GM12878 (cell line): ENCODE results near the gene SNAPIN. TPM values are rescaled to one million over a fixed set of nuclear protein-coding genes. Genes with fewer than 3 reads are reported as not detected.

Source experiments
- FOXM1 ChIP-seq: IDR thresholded peaks from 2 replicates; pipeline ENCODE4 v1.6.1; 2012; ENCODE audit warnings: low read depth, mild to moderate bottlenecking, inconsistent platforms, low read length, moderate library complexity
- RB1 ChIP-seq: fragments of 450-650 bp; formaldehyde crosslinking; IDR thresholded peaks from 2 replicates; pipeline ENCODE4 v1.6.1; 2017; ENCODE audit warnings: mild to moderate bottlenecking, borderline replicate concordance
- YY1 ChIP-seq: IDR thresholded peaks from 2 replicates; pipeline ENCODE4 v1.6.1; 2011; ENCODE audit warnings: low read depth, mild to moderate bottlenecking, low read length
- polyA plus RNA-seq, 11 experiments: library from polyadenylated mRNA; depleted of rRNA in 4 of 11; unstranded in 6 of 11; stranded (reverse) in 5 of 11; fragments of >200 nt; fragmentation: Nextera tagmentation in 4 of 11; fragmentation: Illumina TruSeq in 1 of 11; extraction: Ambion mirVana in 4 of 11; extraction: Trizol in 1 of 11; gene quantifications; 1 replicate in 1 of 11; 2 replicates in 10 of 11; pipeline versions ENCODE4 v1.2.1 to v1.2.3, GENCODE V29; 2011 to 2016; ENCODE audit warnings: inconsistent platforms in 2 of 11, missing spikeins in 2 of 11, low read depth in 1 of 11
- total RNA-seq, 4 experiments: library from RNA; depleted of rRNA in 3 of 4; stranded (reverse); fragments of >200 nt in 3 of 4; fragmentation: Illumina TruSeq in 1 of 4; extraction: Trizol in 1 of 4; gene quantifications; 2 replicates each; pipeline versions ENCODE4 v1.2.1 to v1.2.3, GENCODE V29; 2013 to 2021
- TF ChIP-seq, protein P1 (sequence below): fragments of 450-650 bp; IDR thresholded peaks from 2 replicates; pipeline ENCODE4 v1.6.1; 2018; ENCODE audit warnings: mild to moderate bottlenecking, low read depth, moderate library complexity; ENCODE audit not compliant: partially characterized antibody
- TF ChIP-seq, protein P2 (sequence below): fragments of 150-350 bp; IDR thresholded peaks from 2 replicates; pipeline ENCODE4 v1.6.1; 2014; ENCODE audit warnings: mild to moderate bottlenecking, low read depth, low read length
- TF ChIP-seq, protein P3 (sequence below): fragments of 450-650 bp; IDR thresholded peaks from 2 replicates; pipeline ENCODE4 v1.6.1; 2017; ENCODE audit warnings: mild to moderate bottlenecking, moderate library complexity
- TF ChIP-seq, protein P4 (sequence below): fragments of 450-650 bp; IDR thresholded peaks from 2 replicates; pipeline ENCODE4 v1.6.1; 2016; ENCODE audit warnings: mild to moderate bottlenecking, moderate library complexity, borderline replicate concordance
- TF ChIP-seq, protein P5 (sequence below): fragments of 450-650 bp; IDR thresholded peaks from 2 replicates; pipeline ENCODE4 v1.6.1; 2017; ENCODE audit warnings: borderline replicate concordance
- TF ChIP-seq, protein P6 (sequence below): IDR thresholded peaks from 2 replicates; pipeline ENCODE4 v1.6.1; 2012; ENCODE audit warnings: low read depth, low read length, improper control_type of control experiment

SNAPIN gene
- total and polyA plus RNA-seq, 10 of the 15 experiments (the other 5 are each of a cell fraction or from before 2014, with no cell fraction given), result 12.4 to 78.1 (median 38.6) TPM

DNA sequence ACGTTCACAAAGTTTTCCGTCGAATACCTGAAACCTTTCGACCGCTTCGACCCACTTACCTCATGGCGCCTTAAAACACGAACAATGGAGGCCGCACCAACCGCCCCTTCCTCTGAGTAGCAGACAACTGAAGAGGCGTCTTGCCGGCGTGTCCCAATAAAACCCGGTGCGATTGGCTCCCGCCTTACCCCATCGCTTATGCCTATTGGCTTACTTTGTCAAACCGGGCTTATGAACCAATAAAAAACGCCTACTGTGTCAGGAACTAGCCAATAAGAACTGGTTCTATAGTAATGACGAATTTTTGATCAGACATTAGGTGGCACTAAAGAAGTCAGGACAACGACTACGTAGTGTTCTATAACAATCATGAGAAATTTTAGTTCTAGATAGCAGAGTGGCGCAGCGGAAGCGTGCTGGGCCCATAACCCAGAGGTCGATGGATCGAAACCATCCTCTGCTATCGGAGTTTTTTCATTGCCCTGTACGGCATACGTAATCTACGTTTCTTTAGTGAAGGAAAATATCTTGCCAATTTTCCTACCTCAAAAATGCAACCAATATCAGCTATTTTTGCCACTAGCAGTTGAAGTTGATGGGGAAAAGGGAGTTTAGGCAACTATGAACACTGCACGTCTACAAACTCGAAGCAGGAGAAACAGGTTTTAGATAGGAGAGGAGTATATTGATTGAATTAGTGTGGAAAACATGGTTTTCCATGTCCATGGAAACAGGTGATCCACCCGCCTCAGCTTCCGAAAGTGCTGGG lies 12.5 kb downstream of the SNAPIN start, which contains the start of gene ILF2 (continued):
- TF ChIP-seq, protein P1, sequence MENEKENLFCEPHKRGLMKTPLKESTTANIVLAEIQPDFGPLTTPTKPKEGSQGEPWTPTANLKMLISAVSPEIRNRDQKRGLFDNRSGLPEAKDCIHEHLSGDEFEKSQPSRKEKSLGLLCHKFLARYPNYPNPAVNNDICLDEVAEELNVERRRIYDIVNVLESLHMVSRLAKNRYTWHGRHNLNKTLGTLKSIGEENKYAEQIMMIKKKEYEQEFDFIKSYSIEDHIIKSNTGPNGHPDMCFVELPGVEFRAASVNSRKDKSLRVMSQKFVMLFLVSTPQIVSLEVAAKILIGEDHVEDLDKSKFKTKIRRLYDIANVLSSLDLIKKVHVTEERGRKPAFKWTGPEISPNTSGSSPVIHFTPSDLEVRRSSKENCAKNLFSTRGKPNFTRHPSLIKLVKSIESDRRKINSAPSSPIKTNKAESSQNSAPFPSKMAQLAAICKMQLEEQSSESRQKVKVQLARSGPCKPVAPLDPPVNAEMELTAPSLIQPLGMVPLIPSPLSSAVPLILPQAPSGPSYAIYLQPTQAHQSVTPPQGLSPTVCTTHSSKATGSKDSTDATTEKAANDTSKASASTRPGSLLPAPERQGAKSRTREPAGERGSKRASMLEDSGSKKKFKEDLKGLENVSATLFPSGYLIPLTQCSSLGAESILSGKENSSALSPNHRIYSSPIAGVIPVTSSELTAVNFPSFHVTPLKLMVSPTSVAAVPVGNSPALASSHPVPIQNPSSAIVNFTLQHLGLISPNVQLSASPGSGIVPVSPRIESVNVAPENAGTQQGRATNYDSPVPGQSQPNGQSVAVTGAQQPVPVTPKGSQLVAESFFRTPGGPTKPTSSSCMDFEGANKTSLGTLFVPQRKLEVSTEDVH, result peak; percentile 24
- no peak; the same call in 1 of the 2 replicates for TF ChIP-seq RB1
- TF ChIP-seq, protein P2, sequence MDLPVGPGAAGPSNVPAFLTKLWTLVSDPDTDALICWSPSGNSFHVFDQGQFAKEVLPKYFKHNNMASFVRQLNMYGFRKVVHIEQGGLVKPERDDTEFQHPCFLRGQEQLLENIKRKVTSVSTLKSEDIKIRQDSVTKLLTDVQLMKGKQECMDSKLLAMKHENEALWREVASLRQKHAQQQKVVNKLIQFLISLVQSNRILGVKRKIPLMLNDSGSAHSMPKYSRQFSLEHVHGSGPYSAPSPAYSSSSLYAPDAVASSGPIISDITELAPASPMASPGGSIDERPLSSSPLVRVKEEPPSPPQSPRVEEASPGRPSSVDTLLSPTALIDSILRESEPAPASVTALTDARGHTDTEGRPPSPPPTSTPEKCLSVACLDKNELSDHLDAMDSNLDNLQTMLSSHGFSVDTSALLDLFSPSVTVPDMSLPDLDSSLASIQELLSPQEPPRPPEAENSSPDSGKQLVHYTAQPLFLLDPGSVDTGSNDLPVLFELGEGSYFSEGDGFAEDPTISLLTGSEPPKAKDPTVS, result no peak
- TF ChIP-seq, protein P3, sequence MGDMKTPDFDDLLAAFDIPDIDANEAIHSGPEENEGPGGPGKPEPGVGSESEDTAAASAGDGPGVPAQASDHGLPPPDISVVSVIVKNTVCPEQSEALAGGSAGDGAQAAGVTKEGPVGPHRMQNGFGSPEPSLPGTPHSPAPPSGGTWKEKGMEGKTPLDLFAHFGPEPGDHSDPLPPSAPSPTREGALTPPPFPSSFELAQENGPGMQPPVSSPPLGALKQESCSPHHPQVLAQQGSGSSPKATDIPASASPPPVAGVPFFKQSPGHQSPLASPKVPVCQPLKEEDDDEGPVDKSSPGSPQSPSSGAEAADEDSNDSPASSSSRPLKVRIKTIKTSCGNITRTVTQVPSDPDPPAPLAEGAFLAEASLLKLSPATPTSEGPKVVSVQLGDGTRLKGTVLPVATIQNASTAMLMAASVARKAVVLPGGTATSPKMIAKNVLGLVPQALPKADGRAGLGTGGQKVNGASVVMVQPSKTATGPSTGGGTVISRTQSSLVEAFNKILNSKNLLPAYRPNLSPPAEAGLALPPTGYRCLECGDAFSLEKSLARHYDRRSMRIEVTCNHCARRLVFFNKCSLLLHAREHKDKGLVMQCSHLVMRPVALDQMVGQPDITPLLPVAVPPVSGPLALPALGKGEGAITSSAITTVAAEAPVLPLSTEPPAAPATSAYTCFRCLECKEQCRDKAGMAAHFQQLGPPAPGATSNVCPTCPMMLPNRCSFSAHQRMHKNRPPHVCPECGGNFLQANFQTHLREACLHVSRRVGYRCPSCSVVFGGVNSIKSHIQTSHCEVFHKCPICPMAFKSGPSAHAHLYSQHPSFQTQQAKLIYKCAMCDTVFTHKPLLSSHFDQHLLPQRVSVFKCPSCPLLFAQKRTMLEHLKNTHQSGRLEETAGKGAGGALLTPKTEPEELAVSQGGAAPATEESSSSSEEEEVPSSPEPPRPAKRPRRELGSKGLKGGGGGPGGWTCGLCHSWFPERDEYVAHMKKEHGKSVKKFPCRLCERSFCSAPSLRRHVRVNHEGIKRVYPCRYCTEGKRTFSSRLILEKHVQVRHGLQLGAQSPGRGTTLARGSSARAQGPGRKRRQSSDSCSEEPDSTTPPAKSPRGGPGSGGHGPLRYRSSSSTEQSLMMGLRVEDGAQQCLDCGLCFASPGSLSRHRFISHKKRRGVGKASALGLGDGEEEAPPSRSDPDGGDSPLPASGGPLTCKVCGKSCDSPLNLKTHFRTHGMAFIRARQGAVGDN, result 0 out of 2 replicates have a peak, but pooled peaks have one; percentile 26
- peak; percentile 91 for TF ChIP-seq YY1
- TF ChIP-seq, protein P4, sequence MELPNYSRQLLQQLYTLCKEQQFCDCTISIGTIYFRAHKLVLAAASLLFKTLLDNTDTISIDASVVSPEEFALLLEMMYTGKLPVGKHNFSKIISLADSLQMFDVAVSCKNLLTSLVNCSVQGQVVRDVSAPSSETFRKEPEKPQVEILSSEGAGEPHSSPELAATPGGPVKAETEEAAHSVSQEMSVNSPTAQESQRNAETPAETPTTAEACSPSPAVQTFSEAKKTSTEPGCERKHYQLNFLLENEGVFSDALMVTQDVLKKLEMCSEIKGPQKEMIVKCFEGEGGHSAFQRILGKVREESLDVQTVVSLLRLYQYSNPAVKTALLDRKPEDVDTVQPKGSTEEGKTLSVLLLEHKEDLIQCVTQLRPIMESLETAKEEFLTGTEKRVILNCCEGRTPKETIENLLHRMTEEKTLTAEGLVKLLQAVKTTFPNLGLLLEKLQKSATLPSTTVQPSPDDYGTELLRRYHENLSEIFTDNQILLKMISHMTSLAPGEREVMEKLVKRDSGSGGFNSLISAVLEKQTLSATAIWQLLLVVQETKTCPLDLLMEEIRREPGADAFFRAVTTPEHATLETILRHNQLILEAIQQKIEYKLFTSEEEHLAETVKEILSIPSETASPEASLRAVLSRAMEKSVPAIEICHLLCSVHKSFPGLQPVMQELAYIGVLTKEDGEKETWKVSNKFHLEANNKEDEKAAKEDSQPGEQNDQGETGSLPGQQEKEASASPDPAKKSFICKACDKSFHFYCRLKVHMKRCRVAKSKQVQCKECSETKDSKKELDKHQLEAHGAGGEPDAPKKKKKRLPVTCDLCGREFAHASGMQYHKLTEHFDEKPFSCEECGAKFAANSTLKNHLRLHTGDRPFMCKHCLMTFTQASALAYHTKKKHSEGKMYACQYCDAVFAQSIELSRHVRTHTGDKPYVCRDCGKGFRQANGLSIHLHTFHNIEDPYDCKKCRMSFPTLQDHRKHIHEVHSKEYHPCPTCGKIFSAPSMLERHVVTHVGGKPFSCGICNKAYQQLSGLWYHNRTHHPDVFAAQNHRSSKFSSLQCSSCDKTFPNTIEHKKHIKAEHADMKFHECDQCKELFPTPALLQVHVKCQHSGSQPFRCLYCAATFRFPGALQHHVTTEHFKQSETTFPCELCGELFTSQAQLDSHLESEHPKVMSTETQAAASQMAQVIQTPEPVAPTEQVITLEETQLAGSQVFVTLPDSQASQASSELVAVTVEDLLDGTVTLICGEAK, result peak; percentile 89
- TF ChIP-seq, protein P5, sequence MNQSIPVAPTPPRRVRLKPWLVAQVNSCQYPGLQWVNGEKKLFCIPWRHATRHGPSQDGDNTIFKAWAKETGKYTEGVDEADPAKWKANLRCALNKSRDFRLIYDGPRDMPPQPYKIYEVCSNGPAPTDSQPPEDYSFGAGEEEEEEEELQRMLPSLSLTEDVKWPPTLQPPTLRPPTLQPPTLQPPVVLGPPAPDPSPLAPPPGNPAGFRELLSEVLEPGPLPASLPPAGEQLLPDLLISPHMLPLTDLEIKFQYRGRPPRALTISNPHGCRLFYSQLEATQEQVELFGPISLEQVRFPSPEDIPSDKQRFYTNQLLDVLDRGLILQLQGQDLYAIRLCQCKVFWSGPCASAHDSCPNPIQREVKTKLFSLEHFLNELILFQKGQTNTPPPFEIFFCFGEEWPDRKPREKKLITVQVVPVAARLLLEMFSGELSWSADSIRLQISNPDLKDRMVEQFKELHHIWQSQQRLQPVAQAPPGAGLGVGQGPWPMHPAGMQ, result no peak
- TF ChIP-seq FOXM1, result peak; percentile 59; the same call in 1 of the 2 replicates
- TF ChIP-seq, protein P6, sequence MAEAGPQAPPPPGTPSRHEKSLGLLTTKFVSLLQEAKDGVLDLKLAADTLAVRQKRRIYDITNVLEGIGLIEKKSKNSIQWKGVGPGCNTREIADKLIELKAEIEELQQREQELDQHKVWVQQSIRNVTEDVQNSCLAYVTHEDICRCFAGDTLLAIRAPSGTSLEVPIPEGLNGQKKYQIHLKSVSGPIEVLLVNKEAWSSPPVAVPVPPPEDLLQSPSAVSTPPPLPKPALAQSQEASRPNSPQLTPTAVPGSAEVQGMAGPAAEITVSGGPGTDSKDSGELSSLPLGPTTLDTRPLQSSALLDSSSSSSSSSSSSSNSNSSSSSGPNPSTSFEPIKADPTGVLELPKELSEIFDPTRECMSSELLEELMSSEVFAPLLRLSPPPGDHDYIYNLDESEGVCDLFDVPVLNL, result 0 out of 2 replicates have a peak, but pooled peaks have one; percentile 57
